Activated naive CD8-positive, alpha-beta T cell treated with anti-CD3 and anti-CD28 coated beads, Interleukin-2, amount 50 U/mL, for 24 hours (primary cell): Measurements from ENCODE around the gene CSPG4.
"Not testable (repeated sequence)": the region's sequence is repeated elsewhere in the genome, so short reads cannot be mapped to it uniquely, and the experiment has no call there.

Experiments used
- ATAC-seq: fragments of 150-1000 bp; cut with Tn5 transposase; one replicate; pipeline ENCODE4 v1.10.0; 2021
- DNase-seq: peaks from one replicate; pipeline ENCODE4 v3.0.0; 2021
- H3K27ac Mint-ChIP-seq: one replicate; pipeline ENCODE4 v1.8.0; 2021; ENCODE audit warnings: mild to moderate bottlenecking, mixed read lengths
- H3K27me3 Mint-ChIP-seq: one replicate; pipeline ENCODE4 v1.8.0; 2021; ENCODE audit warnings: mixed read lengths
- H3K36me3 Mint-ChIP-seq: one replicate; pipeline ENCODE4 v1.8.0; 2021; ENCODE audit warnings: low read depth, mixed read lengths
- H3K4me1 Mint-ChIP-seq: one replicate; pipeline ENCODE4 v1.8.0; 2021; ENCODE audit warnings: mixed read lengths
- H3K4me3 Mint-ChIP-seq: one replicate; pipeline ENCODE4 v1.8.0; 2021; ENCODE audit warnings: mild to moderate bottlenecking, moderate library complexity, mixed read lengths
- H3K9me3 Mint-ChIP-seq: one replicate; pipeline ENCODE4 v1.8.0; 2021; ENCODE audit warnings: mixed read lengths

Gene CSPG4, protein sequence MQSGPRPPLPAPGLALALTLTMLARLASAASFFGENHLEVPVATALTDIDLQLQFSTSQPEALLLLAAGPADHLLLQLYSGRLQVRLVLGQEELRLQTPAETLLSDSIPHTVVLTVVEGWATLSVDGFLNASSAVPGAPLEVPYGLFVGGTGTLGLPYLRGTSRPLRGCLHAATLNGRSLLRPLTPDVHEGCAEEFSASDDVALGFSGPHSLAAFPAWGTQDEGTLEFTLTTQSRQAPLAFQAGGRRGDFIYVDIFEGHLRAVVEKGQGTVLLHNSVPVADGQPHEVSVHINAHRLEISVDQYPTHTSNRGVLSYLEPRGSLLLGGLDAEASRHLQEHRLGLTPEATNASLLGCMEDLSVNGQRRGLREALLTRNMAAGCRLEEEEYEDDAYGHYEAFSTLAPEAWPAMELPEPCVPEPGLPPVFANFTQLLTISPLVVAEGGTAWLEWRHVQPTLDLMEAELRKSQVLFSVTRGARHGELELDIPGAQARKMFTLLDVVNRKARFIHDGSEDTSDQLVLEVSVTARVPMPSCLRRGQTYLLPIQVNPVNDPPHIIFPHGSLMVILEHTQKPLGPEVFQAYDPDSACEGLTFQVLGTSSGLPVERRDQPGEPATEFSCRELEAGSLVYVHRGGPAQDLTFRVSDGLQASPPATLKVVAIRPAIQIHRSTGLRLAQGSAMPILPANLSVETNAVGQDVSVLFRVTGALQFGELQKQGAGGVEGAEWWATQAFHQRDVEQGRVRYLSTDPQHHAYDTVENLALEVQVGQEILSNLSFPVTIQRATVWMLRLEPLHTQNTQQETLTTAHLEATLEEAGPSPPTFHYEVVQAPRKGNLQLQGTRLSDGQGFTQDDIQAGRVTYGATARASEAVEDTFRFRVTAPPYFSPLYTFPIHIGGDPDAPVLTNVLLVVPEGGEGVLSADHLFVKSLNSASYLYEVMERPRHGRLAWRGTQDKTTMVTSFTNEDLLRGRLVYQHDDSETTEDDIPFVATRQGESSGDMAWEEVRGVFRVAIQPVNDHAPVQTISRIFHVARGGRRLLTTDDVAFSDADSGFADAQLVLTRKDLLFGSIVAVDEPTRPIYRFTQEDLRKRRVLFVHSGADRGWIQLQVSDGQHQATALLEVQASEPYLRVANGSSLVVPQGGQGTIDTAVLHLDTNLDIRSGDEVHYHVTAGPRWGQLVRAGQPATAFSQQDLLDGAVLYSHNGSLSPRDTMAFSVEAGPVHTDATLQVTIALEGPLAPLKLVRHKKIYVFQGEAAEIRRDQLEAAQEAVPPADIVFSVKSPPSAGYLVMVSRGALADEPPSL (N-terminal part only)

DNA sequence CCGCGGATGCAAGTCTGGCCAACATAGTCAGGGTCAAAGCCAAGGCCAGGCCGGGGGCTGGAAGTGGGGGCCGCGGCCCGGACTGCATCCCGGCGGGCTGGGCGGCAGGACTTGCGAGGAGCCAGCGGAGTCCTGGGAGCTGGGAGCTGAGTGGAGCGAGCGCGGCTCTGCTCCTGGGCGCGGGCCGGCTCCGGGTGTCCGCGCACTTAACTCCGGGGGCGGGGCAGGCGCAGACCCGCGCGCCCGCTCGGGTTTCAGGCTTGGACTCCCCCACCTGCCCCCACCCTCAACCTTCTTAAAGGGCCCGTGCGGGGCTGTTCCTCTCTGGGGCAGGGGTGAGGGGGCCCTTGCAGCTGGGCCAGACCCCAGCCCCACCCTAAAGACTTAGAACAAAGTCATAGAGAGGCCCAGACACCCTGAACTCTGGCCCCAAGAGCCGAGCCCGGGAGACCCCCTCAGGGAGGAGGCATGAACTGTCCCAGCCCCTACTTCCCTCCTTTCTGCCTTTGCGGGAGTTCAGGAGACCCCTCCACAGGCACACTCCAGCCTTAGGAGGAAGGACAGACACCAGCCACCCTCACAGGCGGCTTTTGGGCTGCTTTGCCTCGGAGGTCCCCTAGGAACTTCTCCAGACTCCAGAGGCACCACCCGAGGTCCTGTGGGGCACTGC, at the start of gene CSPG4:
CSPG4 (minus strand) TSS at position 181 of the 670 bp plus-strand sequence; CDS start at position 88, 93 bp downstream.
- no peaks in the 10 kb centered on the region for H3K4me1 Mint-ChIP-seq
- DNase-seq (no peak), ATAC-seq (no peak)

DNA sequence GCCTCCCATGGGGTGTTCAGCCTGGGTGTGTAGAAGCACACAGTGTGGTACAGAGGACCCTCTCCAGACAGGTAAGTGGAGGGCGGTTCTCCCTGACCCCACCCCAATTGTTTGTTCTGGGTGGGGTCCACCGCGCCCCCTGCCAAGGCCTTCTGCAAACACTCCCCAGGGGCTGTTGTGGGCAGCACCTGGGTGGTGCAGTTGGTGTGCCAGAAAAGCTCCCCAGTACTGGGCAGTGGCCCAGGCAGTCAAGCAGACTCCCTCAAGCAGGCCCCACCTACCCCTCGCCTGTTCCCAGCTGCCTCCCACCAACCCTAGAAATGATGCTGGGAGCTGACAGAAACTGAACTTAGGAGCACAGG, 49.7 kb upstream of the CSPG4 start:
- H3K27me3 Mint-ChIP-seq, DNase-seq, H3K36me3 Mint-ChIP-seq, ATAC-seq, H3K9me3 Mint-ChIP-seq, H3K4me3 Mint-ChIP-seq, H3K27ac Mint-ChIP-seq: not testable (repeated sequence)
- H3K4me1 Mint-ChIP-seq: peaks cover 20% of the 10 kb centered on the region

More for the DNA sequence above, at the start of gene CSPG4:
- Mint-ChIP-seq H3K27me3 (peaks cover 17% of the 10 kb centered on the region), H3K36me3 (no peaks in the 10 kb centered on the region), H3K4me3 (no peak within 1 kb of the TSS), H3K27ac (no peak within 1 kb of the TSS), H3K9me3 (no peaks in the 10 kb centered on the region)

DNA sequence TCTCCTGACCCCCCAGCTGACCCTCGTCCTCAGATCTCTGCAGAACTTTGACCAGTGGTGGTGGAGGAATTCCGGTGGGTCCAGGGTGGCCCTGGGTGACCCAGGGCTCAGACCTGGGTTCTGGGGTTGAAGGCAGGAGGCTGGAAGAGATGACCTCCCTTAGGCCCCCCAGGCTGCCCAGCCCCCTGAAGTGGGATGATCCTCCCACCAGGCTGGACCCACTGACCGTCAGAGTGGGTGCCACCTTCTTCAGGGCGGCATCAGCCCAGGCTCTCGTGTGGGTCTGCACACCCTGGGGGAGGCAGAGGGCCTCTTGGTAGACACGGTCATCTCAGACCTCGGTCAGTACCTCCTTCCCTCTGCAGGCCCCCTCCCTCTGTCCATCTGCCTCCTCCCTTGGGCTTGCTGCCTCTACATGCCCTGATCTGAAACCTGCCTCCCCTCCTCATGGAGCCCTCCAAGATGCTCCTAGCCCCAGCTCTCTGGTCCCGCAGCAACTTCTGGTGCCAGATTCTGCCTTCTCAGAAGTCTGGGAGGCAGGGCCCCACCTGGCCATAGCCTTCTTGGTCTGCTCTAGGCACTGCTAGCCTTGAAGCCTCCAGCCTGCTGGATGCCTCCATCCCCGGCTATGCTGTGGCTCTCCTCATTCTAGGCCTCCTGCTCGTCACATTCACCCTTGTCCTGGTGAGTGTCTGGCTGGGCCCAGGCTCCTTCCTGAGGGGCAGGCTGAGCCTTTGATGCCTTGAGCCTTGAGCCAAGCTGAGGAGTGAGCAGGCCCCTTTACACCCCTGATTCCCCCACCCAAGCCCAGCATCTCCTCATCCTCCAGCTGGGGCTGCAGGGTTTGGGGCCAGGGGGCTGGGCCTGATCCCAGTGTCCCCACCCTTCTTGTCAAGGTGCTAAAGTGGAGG, 49.1 kb upstream of the CSPG4 start:
- Mint-ChIP-seq H3K4me3 (no peak overlapping the region), H3K27ac (no peak overlapping the region), H3K4me1 (peaks cover 20% of the 10 kb centered on the region), H3K36me3 (no peaks in the 10 kb centered on the region), H3K27me3 (no peaks in the 10 kb centered on the region), H3K9me3 (no peaks in the 10 kb centered on the region)
- no peak for ATAC-seq
- no peak for DNase-seq

DNA sequence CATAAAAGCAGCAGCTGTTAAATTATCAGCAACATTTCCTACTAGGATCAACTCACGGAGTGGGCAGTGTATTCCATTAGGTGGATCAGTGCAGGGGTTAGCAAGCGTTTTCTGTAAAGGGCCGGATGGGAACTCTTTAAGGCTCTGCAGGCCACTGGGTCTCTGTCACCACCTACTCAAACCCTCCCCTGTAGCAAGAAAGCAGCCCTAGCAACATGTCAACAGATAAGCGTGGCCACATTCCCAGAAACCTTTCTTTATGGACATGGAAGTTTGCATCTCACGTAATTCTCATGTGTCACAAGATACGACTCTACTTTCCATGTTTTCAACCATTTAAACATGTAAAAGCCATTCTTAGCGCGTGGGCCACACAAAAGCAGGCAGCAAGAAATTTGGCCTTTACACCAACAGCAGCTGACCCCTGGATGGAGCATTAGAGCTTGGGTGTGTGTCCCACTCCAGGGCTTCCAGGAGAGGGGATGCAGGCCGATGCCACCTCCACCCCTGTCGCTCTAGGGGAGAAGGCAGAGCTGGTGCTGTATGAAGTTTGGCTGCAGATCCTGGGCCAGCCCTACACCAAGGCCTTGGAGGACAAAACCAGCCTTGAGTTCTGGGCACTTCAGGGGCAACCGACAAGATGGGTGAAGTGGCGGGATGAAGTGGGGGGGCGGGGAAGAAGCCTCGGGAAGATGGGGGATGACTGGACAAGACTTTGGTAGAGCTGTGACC, 48.2 kb upstream of the CSPG4 start:
- DNase-seq (no peak), ATAC-seq (no peak)
- Mint-ChIP-seq H3K27ac (no peak overlapping the region), H3K4me3 (no peak overlapping the region), H3K4me1 (peaks cover 20% of the 10 kb centered on the region), H3K36me3 (no peaks in the 10 kb centered on the region), H3K9me3 (no peaks in the 10 kb centered on the region), H3K27me3 (no peaks in the 10 kb centered on the region)

DNA sequence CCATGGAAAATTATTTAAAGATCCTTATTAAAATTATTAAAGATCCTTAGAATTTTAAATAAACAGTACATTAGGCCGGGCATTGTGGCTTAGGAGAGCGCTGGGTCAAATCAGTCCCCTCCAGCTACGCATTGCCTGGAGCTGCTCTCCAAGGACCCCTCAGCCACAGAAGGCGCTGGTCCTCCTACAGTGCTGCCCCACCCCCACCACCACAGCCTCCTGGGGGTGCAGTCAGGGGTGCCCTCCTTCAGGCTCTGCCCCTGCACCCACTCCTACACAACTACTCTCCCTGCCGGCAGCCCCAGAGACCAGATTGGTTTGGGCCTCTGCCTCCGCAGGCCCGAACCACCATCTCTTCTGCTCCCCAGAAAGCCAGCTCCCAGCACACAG, 47.5 kb upstream of the CSPG4 start:
- not testable (repeated sequence) for H3K27ac Mint-ChIP-seq, DNase-seq, H3K27me3 Mint-ChIP-seq, ATAC-seq, H3K9me3 Mint-ChIP-seq, H3K36me3 Mint-ChIP-seq, H3K4me3 Mint-ChIP-seq
- H3K4me1 Mint-ChIP-seq: peaks cover 20% of the 10 kb centered on the region

DNA sequence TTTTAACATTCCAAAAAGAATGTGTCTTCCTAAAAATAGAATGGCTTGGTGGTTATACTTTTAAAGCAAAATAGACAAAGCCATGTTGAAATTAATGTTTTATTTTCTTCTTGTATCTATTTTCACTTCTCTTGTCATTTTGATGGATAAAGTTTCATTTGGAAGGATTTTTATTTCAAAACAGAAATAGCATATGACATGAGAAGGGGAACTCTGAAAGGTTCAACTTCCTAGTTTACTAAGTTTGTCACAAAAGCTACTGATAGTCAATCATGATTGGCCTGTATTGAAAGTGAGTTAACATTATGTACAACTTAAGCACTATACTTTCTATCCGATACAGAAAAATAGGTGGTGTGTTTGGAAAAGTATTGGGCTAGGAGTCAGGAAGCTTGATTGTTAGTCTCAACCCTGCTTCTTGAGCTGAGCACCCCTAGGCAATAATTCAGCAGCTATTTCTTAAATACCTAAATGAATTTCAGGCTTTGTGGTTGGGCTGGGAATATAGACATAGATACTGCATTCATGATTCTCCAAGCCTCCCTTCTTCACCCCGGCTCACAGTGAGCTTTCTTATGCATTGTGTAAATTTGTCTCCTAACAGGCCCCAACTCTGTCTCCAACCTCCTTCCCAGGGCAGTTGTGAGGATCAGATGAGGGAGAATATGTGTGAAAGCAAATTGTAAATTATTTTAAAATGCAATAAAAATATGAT, 46.9 kb upstream of the CSPG4 start:
- H3K9me3 Mint-ChIP-seq: no peaks in the 10 kb centered on the region
- peak overlapping the region; percentile 85 for H3K4me3 Mint-ChIP-seq
- ATAC-seq: no peak
- peaks cover 20% of the 10 kb centered on the region for H3K4me1 Mint-ChIP-seq
- H3K27ac Mint-ChIP-seq: peak overlapping the region; percentile 84
- H3K27me3 Mint-ChIP-seq: no peaks in the 10 kb centered on the region
- no peaks in the 10 kb centered on the region for H3K36me3 Mint-ChIP-seq
- no peak for DNase-seq

DNA sequence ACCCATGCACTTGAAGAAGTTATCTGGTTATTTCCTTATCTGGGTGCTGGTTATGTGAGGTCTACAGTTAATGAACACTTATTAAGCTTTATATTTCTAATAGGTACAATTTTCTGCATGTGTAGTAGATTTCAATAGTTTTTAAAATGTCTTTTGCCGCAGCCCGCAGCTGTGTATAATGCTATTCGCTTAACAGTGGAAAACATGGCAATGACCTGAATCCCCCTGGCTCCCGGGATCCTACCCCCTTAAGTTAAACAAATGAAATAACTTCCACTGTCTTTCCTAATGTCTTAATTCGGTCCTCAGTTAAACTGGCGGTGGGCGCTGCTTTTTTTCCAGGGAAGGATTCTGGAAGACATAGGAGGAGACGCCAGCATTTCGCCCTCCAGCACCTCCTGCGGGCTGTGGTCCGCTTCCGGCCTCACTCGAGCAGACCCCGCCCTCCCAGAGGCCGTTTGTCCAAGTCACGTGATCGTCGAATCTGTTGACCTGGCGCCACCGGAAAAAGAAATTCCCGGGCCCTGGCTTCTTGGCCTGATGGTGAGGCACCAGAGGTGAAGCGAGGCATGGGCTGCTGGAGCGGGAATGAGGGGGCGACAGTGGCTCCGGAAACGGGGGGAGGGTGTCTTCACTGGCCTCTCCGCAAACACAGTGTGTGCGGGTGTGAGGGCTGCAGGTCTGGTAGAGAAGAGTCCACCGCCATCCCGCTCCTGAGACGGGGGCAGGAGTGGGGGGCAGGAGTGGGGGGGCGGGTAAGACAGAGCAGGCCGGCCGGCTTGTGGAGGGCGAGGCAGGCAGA, 45.6 kb upstream of the CSPG4 start:
- DNase-seq: peak; percentile 74
- peak overlapping the region; percentile 84 for H3K27ac Mint-ChIP-seq
- H3K4me3 Mint-ChIP-seq: peak overlapping the region; percentile 85
- no peaks in the 10 kb centered on the region for H3K9me3 Mint-ChIP-seq
- no peaks in the 10 kb centered on the region for H3K36me3 Mint-ChIP-seq
- peaks cover 20% of the 10 kb centered on the region for H3K4me1 Mint-ChIP-seq
- ATAC-seq: peak; percentile 84
- peaks cover 2% of the 10 kb centered on the region for H3K27me3 Mint-ChIP-seq

DNA sequence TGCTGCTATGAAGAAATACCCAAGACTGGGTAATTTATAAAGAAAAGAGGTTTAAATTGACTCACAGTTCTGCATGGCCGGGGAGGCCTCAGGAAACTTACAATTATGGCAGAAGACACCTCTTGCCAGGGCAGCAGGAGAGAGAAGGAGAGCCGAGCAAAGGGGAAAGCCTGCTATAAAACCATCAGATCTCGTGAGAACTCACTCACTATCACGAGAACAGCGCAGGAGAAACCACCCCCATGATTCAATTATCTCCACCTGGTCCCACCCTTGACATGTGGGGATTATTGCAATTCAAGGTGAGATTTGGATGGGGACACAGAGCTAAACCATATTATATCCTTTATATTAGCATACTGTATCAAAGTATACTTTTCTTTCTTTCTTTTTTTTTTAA, 42.2 kb upstream of the CSPG4 start:
- DNase-seq, H3K9me3 Mint-ChIP-seq, ATAC-seq, H3K36me3 Mint-ChIP-seq, H3K4me3 Mint-ChIP-seq, H3K27me3 Mint-ChIP-seq, H3K27ac Mint-ChIP-seq: not testable (repeated sequence)
- H3K4me1 Mint-ChIP-seq: peaks cover 20% of the 10 kb centered on the region

DNA sequence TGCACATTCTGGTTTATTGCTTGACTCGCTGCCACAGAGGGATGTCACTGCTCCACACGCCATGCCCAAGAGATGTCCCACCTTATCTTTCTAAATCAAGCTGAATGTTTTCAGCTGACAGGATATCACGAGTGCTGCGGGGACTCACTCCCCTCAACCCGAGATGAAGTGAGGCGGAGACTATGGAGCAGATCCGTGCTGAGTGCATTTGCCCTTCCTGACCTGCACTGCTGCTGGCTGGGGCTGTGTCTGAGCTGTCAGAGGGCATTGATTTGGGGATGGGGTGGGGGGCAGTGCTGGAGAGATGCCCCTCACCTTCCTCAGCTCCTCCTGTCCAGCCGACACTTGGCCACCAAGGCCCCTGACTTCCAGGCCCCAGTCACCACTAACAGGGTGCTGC, 40.5 kb upstream of the CSPG4 start:
- no peak overlapping the region for H3K4me3 Mint-ChIP-seq
- DNase-seq: no peak
- H3K27ac Mint-ChIP-seq: no peak overlapping the region
- ATAC-seq: no peak
- H3K9me3 Mint-ChIP-seq: no peaks in the 10 kb centered on the region
- no peaks in the 10 kb centered on the region for H3K36me3 Mint-ChIP-seq
- H3K4me1 Mint-ChIP-seq: peaks cover 20% of the 10 kb centered on the region
- peaks cover 4% of the 10 kb centered on the region for H3K27me3 Mint-ChIP-seq

DNA sequence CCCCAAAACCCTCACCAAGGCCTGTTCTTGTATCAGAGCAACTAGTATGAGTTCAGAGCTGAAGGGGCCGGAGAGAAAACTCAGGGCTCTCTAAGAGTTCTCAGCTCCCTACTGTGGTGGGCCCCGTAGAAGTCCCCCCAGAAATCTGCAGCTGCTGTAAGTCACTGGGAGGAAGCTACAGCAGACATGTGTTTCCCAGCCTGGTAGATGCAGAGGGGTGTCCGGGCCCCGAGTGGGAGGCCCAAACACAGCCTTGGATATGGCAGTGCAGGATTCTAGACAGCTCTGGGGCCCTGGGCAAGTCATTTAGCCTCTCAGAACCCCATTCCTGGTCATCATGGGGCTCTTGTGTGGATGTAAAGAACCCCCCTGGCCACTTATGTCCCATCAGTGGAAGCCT, 39.2 kb upstream of the CSPG4 start:
- no peaks in the 10 kb centered on the region for H3K36me3 Mint-ChIP-seq
- DNase-seq (no peak), ATAC-seq (no peak)

DNA sequence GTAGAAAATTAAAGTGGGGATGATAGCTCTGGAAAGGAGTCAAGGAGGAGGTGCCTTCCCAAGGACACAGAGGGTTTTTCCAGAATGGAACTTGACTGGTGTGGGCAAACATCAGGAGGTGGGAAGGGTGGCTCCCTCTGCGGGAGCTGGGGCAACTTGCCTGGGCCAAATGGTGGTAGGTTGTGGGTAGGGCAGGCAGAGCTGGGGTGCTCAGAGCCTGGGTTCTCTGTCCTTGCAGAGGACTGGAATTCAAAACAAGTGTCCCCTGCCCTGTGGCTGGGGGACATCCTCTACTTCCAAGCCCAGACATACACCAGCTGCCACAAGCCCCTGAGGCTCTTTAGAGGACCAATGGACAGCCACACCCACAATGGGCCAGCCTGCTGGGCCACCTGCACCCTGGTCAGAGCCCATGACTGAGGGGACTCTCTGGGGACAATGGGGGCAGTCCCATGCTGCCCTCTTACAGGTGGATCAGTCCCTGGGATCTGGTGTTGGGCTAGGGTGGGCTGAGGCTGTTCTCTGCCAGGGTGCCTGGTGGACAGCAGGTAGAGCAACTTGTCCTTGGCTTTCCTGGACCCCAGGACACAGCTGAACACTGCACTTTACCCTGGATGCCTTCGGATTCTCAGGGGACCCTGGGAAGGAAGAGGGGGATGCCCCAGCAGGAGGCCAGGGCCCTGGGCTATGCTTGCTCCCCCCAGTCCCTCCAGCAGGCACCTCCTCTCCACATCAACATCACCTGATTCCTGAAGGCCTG, 38.6 kb upstream of the CSPG4 start:
- H3K4me3 Mint-ChIP-seq: no peak overlapping the region
- peaks cover 16% of the 10 kb centered on the region for H3K4me1 Mint-ChIP-seq
- peaks cover 11% of the 10 kb centered on the region for H3K27me3 Mint-ChIP-seq
- no peak overlapping the region for H3K27ac Mint-ChIP-seq
- no peaks in the 10 kb centered on the region for H3K36me3 Mint-ChIP-seq
- ATAC-seq: no peak
- H3K9me3 Mint-ChIP-seq: no peaks in the 10 kb centered on the region
- no peak for DNase-seq

More for the DNA sequence above, 39.2 kb upstream of the CSPG4 start:
- H3K4me3 Mint-ChIP-seq: no peak overlapping the region
- H3K4me1 Mint-ChIP-seq: peaks cover 16% of the 10 kb centered on the region
- H3K9me3 Mint-ChIP-seq: no peaks in the 10 kb centered on the region
- no peak overlapping the region for H3K27ac Mint-ChIP-seq
- peaks cover 8% of the 10 kb centered on the region for H3K27me3 Mint-ChIP-seq
